HepG2 (cell line): ENCODE data around the gene N4BP2L1. TPM values are rescaled to one million over a fixed set of nuclear protein-coding genes. Genes with fewer than 3 reads are reported as not detected.
"Not testable (repeated sequence)": the region's sequence is repeated elsewhere in the genome, so short reads cannot be mapped to it uniquely, and the experiment has no call there.

Experiments used
- ATAC-seq: fragments of 200-7000 bp; cut with Tn5 transposase; 3 replicates; pipeline ENCODE4 v1.9.1; 2020; ENCODE audit warnings: mild to moderate bottlenecking, moderate library complexity
- BruUV-seq: library from RNA; stranded (reverse); fragments of 400-500 nt; replicated peaks from 2 replicates; lab custom pipeline; 2021; lab: Mats Ljungman, UMichigan
- CTCF ChIA-PET: fragments of 300-600 bp; formaldehyde crosslinking; extraction: SDS; loops from one replicate; lab custom pipeline; 2021; ENCODE audit warnings: low total read pairs, inconsistent platforms, low intra/inter-chr PET ratio; lab: Yijun Ruan, JAX
- POLR2A ChIA-PET: fragments of 350-600 bp; sonication (Branson Sonifier 250); formaldehyde crosslinking; loops from one replicate; lab custom pipeline; 2020; ENCODE audit warnings: antibody characterized with exemption, inconsistent platforms; lab: Yijun Ruan, JAX
- DNase-seq: peaks from one replicate; pipeline ENCODE4 v3.0.0-alpha.2; 2015; ENCODE audit warnings: low spot score
- FAIRE-seq: peaks from 3 replicates; lab custom pipeline; 2011; peaks lifted over from hg19 to GRCh38; lab: Jason Lieb, UNC
- H2AFZ ChIP-seq: one replicate; pipeline ENCODE4 v1.6.1; 2011; ENCODE audit warnings: low read length, inconsistent platforms
- H3K27ac ChIP-seq: fragments of 300-600 bp; 3 replicates; pipeline ENCODE4 v1.8.0; 2011; ENCODE audit warnings: mixed run types, mild to moderate bottlenecking, mixed read lengths, low read length, inconsistent platforms; ENCODE audit not compliant: insufficient read depth; ENCODE audit errors: extremely low read length
- H3K27me3 ChIP-seq, 2 experiments: fragments of 200-600 bp in 1 of 2; 2 replicates in 1 of 2; 3 replicates in 1 of 2; pipeline versions ENCODE4 v1.6.0 to v1.8.0; 2011; ENCODE audit warnings: low read length in 2 of 2, mild to moderate bottlenecking in 2 of 2, moderate library complexity in 2 of 2, inconsistent platforms in 1 of 2; ENCODE audit not compliant: insufficient read depth in 2 of 2, control insufficient read depth in 1 of 2
- H3K36me3 ChIP-seq, 2 experiments: fragments of 200-600 bp in 1 of 2; replicated peaks in 1 of 2; 2 replicates in 1 of 2; 3 replicates in 1 of 2; pipeline versions ENCODE4 v1.5.1 to v1.8.0; 2011; ENCODE audit warnings: low read length in 2 of 2, inconsistent platforms in 1 of 2; ENCODE audit not compliant: insufficient read depth in 2 of 2, control insufficient read depth in 1 of 2
- H3K4me1 ChIP-seq: 2 replicates; pipeline ENCODE4 v1.5.1; 2012; ENCODE audit warnings: low read length, inconsistent platforms; ENCODE audit not compliant: insufficient read depth
- H3K4me2 ChIP-seq: 2 replicates; pipeline ENCODE4 v1.6.0; 2011; ENCODE audit warnings: low read depth, low read length, inconsistent platforms
- H3K4me3 ChIP-seq, 3 experiments: fragments of 200-600 bp in 1 of 3; sonication (generic), shearing (Covaris generic) in 1 of 3; replicated peaks in 1 of 3; 2 replicates each; pipeline ENCODE4 v1.5.1; 2011 to 2016; ENCODE audit warnings: low read length in 3 of 3, inconsistent platforms in 2 of 3, low read depth in 2 of 3, mild to moderate bottlenecking in 2 of 3, control low read depth in 1 of 3, mixed read lengths in 1 of 3; ENCODE audit not compliant: insufficient read depth in 1 of 3
- H3K79me2 ChIP-seq: one replicate; pipeline ENCODE4 v1.6.1; 2011; ENCODE audit warnings: low read length, inconsistent platforms; ENCODE audit not compliant: insufficient read depth
- H3K9ac ChIP-seq: 2 replicates; pipeline ENCODE4 v1.6.0; 2011; ENCODE audit warnings: mild to moderate bottlenecking, low read depth, low read length, inconsistent platforms; ENCODE audit not compliant: insufficient read depth
- H3K9me3 ChIP-seq: 2 replicates; pipeline ENCODE4 v1.5.1; 2012; ENCODE audit warnings: mild to moderate bottlenecking, low read length
- H4K20me1 ChIP-seq: 2 replicates; pipeline ENCODE4 v1.6.0; 2011; ENCODE audit warnings: inconsistent platforms, mild to moderate bottlenecking, low read length, moderate library complexity; ENCODE audit not compliant: insufficient read depth
- ARNTL ChIP-seq: sonication (generic); formaldehyde crosslinking; IDR thresholded peaks from 2 replicates; pipeline ENCODE4 v1.4.0; 2020; ENCODE audit warnings: mild to moderate bottlenecking, missing genetic modification reagents
- CEBPB ChIP-seq: IDR thresholded peaks from 2 replicates; pipeline ENCODE4 v1.6.1; 2011; ENCODE audit warnings: low read depth, low read length, improper control_type of control experiment, borderline replicate concordance
- WGBS: methylation state at CpG from one replicate; pipeline ENCODE4 v1.1.6; 2017; ENCODE audit warnings: low lambda C conversion rate; 5-methylcytosine and 5-hydroxymethylcytosine counted together
- in situ Hi-C: cut with HindIII; loops from 2 replicates; pipeline ENCODE4 v1.10.0; 2017; ENCODE audit warnings: low pct_unique_long_range_greater_than_20kb; ENCODE audit not compliant: extremely low pct_ligation_motif_present
- intact Hi-C: fragments of 100-400 bp; cut with micrococcal nuclease; formaldehyde crosslinking; loops from one replicate; pipeline ENCODE4 v1.10.0; 2022; ENCODE audit not compliant: unreplicated experiment
- polyA plus RNA-seq, 8 experiments: library from polyadenylated mRNA; depleted of rRNA in 3 of 8; stranded (reverse) in 7 of 8; unstranded in 1 of 8; fragments of >200 nt; fragmentation: Illumina TruSeq in 4 of 8; extraction: Trizol in 4 of 8; gene quantifications; 2 replicates each; pipeline versions ENCODE4 v1.2.1 to v1.2.3, GENCODE V29; 2011 to 2016; ENCODE audit warnings: low read depth in 4 of 8, missing spikeins in 1 of 8, mixed read lengths in 1 of 8; ENCODE audit not compliant: insufficient read depth in 1 of 8
- total RNA-seq, 5 experiments: library from RNA; depleted of rRNA; stranded (reverse); fragments of >200 nt; fragmentation: Illumina TruSeq; extraction: Trizol; gene quantifications; 2 replicates each; pipeline ENCODE4 v1.2.3, GENCODE V29; 2016; ENCODE audit warnings: low read depth in 1 of 5

Gene N4BP2L1
- total and polyA plus RNA-seq, 2 of the 13 experiments (the other 11 are each of a cell fraction or from before 2014, with no cell fraction given): 13.2 to 34.5 TPM

GRCh38 chr13:32362574-32362973, 65.4 kb downstream of the N4BP2L1 start:
- in situ Hi-C loops (no loop called here), intact Hi-C loops (no loop called here)
- TF ChIP-seq ARNTL (CRISPR knock-in tag) (no peak), CEBPB (peak; percentile 71; the same call in 1 of the 2 replicates)
- H3K4me3 ChIP-seq: no peak overlapping the region
- no peaks in the 10 kb centered on the region for H3K79me2 ChIP-seq
- H3K9me3 ChIP-seq: no peaks in the 10 kb centered on the region
- peaks cover 5 to 27% of the 10 kb centered on the region in 2 experiments; a peak in 4 of 5 replicates for H3K36me3 ChIP-seq
- BruUV-seq: no TSS peak
- H3K27ac ChIP-seq: no peak overlapping the region
- H3K9ac ChIP-seq: no peak overlapping the region
- no peaks in the 10 kb centered on the region for H3K27me3 ChIP-seq
- no peaks in the 10 kb centered on the region for H3K4me1 ChIP-seq
- ATAC-seq: no peak
- H4K20me1 ChIP-seq: no peaks in the 10 kb centered on the region
- no peak for FAIRE-seq
- POLR2A ChIA-PET: no interaction called here
- CTCF ChIA-PET: no interaction called here
- no peak overlapping the region for H3K4me2 ChIP-seq
- no peak for DNase-seq
- no peak overlapping the region for H2AFZ ChIP-seq
- WGBS: 94% methylated on average over 2 of the region's 2 CpGs

GRCh38 chr13:32355935-32356334, 72.0 kb downstream of the N4BP2L1 start:
- DNase-seq, H4K20me1 ChIP-seq, H3K9ac ChIP-seq, H3K4me1 ChIP-seq, ATAC-seq, H3K9me3 ChIP-seq, POLR2A ChIA-PET, CTCF ChIA-PET, intact Hi-C loops, H3K79me2 ChIP-seq, BruUV-seq, H3K27me3 ChIP-seq, H3K4me2 ChIP-seq, FAIRE-seq, H3K27ac ChIP-seq, in situ Hi-C loops, H3K4me3 ChIP-seq, H2AFZ ChIP-seq: not testable (repeated sequence)
- H3K36me3 ChIP-seq: peaks cover 3 to 39% of the 10 kb centered on the region in 2 experiments; a peak in 4 of 5 replicates
- 98% methylated on average over 8 of the region's 8 CpGs for WGBS
